ENCODE data around the gene ZXDC.
A peak's percentile ranks its signal among the peaks of the same experiment; 100 is the strongest.

ZXDC gene

DNA sequence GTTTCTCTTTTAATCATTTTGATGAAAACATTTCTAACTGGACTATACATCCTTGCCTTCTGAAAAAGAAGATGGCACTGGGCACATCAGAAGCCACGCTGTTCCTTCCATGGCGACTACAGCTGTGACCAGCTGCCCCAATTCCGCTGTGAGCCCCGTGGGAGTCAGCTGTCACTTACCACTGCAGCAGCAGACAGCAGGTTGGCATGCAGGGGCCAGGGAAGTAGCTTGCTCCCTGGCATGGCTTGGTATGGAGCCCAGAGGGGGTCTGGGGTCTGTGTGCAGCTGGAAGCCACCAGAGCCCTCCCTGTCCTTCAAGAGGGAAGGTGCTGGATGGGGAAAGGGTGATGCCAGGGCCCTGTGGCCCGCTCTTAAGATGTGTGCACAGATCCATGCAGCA, 4.5 kb upstream of the ZXDC start:
- H3K4me3 ChIP-seq (ENCODE audit: low read depth, low read length), result no peak overlapping the region
- TF ChIP-seq, protein P1, sequence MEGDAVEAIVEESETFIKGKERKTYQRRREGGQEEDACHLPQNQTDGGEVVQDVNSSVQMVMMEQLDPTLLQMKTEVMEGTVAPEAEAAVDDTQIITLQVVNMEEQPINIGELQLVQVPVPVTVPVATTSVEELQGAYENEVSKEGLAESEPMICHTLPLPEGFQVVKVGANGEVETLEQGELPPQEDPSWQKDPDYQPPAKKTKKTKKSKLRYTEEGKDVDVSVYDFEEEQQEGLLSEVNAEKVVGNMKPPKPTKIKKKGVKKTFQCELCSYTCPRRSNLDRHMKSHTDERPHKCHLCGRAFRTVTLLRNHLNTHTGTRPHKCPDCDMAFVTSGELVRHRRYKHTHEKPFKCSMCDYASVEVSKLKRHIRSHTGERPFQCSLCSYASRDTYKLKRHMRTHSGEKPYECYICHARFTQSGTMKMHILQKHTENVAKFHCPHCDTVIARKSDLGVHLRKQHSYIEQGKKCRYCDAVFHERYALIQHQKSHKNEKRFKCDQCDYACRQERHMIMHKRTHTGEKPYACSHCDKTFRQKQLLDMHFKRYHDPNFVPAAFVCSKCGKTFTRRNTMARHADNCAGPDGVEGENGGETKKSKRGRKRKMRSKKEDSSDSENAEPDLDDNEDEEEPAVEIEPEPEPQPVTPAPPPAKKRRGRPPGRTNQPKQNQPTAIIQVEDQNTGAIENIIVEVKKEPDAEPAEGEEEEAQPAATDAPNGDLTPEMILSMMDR (conservative IDR thresholded peaks at IDR 0.05; ENCODE audit: low read depth, low read length), result no peak
- DNase-seq (ENCODE audit: low read depth), result no peak

DNA sequence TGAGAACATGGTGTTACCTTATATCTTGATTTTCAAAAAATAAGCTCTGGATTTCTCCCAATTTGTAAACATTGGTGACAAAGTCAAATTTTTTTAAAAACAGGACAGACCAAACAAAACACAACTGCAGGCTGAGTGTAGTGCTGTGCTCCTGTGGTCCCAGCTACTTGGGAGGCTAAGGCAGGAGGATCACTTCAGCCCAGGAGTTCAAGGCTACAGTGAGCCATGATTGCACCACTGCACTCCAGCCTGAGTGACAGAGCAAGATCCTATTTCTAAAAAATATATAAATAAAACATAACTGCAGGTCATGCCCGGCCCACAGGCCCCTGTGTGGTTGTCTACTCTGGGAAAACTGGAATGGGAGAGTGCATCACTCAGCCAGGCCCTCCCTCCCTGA, 4.0 kb upstream of the ZXDC start:
- H3K4me3 ChIP-seq (ENCODE audit: low read depth, low read length), result no peak overlapping the region
- TF ChIP-seq, protein P1 (conservative IDR thresholded peaks at IDR 0.05; ENCODE audit: low read depth, low read length), result no peak
- DNase-seq (ENCODE audit: low read depth), result no peak

DNA sequence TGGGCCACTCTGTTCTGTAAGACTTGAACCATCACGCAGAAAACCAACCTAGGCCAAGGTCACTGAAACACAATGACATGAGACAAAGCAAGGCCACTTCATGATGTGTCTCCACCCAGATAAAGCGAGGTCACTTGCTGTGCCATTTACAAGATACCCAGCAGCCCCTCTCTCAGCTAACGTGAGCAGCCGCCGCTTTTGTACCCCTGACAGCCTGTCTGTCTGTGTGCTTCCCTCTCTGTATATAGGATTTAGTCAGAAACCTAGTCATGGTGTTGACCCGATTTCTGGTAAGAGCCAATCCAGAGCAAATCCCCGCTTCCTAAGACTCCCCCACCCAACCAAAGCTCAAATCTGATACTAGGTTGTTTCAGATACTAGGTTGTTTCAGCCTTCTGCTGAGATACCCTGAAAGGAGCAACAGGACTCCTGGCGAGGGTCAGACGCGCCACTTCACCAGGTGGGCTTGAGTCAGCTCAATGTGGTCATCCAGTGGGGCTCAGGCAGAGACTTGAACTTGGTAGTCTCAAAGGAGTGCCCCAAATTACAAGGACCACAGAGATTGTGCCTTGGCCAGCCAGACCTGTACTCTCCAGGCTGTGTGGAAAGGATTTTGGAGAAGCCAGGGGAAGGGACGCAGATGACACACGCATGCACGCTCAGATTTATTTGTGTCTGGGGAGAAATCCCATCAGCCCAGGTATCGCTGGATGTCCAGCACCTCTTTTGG, 3.1 kb upstream of the ZXDC start:
- H3K4me3 ChIP-seq (ENCODE audit: low read depth, low read length), result no peak overlapping the region
- DNase-seq (ENCODE audit: low read depth), result no peak
- TF ChIP-seq, protein P1 (conservative IDR thresholded peaks at IDR 0.05; ENCODE audit: low read depth, low read length), result no peak

DNA sequence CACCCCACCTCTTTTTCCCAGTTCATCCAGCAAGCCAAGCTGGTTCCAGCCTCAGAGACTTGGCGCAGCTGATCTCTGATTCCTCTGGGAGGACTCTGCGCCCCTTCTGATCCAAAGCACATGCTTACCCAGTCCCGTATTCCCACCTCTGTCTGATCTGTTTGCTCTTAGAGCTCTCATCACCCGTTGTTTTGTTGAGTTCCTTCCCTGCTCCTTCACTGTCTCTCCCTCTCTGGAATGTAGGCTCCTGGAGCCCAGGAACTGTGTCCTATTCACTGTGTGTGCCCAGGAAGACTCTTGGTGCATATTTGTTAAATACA, 1.3 kb upstream of the ZXDC start:
- no peak overlapping the region for H3K4me3 ChIP-seq (ENCODE audit: low read depth, low read length)

DNA sequence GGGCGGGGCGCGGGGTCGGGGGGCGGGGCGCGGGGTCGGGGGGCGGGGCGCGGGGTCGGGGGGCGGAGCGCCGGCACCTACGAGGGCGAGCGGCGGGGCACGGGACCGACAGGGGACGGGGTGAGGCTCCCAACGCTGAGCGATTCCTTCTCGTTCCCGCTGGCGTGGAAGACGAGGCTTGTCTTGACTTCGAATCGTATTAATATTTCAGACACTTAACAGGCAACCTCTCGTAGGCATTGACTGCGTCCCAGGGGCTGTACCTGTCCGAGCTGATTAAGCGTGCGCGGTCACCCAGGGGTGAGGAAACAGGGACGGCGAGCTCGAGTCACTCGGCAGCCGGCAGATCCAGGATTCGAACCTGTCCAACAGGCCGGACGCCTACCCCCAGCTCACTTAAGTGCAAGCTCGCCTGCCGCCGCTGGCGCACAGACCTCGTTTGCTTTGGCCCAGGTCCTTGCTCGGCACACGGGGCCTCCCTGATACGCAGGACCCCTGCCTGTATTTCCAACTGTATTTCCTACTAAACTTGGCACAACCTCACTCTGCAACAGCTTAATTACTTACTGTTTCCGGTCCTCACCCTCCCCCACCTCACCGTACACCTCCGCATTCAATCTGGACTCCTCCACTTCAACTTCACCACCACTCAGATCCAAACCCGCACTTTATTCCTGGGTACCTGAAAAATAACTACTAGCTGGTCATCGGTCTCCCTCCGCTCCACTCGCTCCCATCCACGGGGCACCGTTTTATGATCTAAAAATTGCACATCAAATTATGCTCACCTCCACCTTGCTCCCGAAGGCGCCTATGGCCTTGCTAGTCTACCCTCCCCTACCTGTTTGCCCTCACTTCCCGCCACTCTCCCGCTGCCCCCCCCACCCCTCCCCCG, 722 bp upstream of the ZXDC start:
- H3K4me3 ChIP-seq (ENCODE audit: low read depth, low read length), result peak overlapping the region; percentile 62
- TF ChIP-seq, protein P1 (conservative IDR thresholded peaks at IDR 0.05; ENCODE audit: low read depth, low read length), result no peak
- DNase-seq (ENCODE audit: low read depth), result peak; percentile 54

More for the DNA sequence above, 1.3 kb upstream of the ZXDC start:
- no peak for DNase-seq (ENCODE audit: low read depth)
- TF ChIP-seq, protein P1 (conservative IDR thresholded peaks at IDR 0.05; ENCODE audit: low read depth, low read length), result no peak

DNA sequence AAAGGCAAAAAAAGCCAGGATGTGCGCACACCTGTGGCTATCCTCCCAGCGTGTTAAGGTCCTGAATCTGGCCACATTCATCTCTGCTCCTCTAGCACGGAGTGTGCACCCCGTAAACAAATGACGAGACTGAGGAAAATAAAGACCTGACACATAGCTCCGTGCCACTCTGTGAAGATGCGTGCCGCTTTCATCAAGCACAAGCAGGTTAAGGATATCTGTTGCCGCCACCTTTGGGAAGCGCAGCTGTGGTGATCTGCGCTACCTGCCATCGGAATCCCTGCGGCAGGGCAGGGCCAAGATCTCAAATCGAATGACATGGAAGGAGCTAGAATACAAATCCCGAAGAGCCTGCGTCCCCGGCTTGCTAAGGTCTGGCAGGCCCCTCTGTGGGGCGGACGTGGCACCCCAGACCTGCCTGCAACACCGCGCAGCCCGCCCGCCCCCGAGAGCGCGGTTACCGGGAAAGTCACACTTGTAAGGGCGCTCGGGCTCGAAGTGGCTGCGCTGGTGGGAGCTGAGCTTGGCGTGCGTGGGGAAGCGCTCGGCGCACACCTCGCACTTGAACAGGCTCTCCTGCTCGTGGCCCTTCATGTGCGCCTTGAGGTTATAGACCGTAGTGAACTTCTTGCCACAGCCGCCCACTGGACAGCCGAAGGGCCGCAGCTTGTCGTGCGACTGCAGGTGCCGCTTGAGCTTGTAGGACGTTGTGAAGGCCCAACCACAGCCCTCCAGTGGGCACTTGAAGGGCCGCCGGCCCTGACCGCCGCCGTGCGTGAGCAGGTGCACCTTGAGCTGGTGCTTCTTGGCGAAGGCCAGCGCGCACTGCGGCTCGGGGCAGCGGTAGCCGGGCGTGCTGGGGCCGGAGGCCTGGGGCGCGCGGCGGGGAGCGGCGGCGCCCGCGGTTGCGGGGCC, 936 bp downstream of the ZXDC start:
- H3K4me3 ChIP-seq (ENCODE audit: low read depth, low read length), result peak overlapping the region; percentile 78
- TF ChIP-seq, protein P1 (conservative IDR thresholded peaks at IDR 0.05; ENCODE audit: low read depth, low read length), result no peak
- DNase-seq (ENCODE audit: low read depth), result peak; percentile 49

Measured in choroid plexus epithelial cell (primary cell).